Trophoblast cell (in vitro differentiated cells and primary cell): ENCODE results near the gene MRPL42. TPM values are rescaled to one million over a fixed set of nuclear protein-coding genes. Genes with fewer than 3 reads are reported as not detected.
A peak's percentile ranks its signal among the peaks of the same experiment; 100 is the strongest.

Experiments
- DNase-seq, 2 donors: peaks; one replicate each; pipeline ENCODE4 v3.0.0-alpha.2; 2016
- H2AFZ ChIP-seq: 2 replicates; pipeline ENCODE4 v1.6.1; 2013; ENCODE audit warnings: low read length, moderate library complexity, mild to moderate bottlenecking; ENCODE audit not compliant: insufficient read depth, poor library complexity
- H2AK5ac ChIP-seq: 2 replicates; pipeline ENCODE4 v1.6.1; 2013; ENCODE audit warnings: mild to moderate bottlenecking, low read length
- H2BK120ac ChIP-seq: 2 replicates; pipeline ENCODE4 v1.6.1; 2013; ENCODE audit warnings: low read length, mild to moderate bottlenecking, moderate library complexity; ENCODE audit not compliant: insufficient read depth, poor library complexity
- H2BK12ac ChIP-seq: 2 replicates; pipeline ENCODE4 v1.6.1; 2013; ENCODE audit warnings: mild to moderate bottlenecking, low read length, moderate library complexity
- H2BK5ac ChIP-seq: 2 replicates; pipeline ENCODE4 v1.6.1; 2013; ENCODE audit warnings: low read length, low read depth, moderate library complexity, mild to moderate bottlenecking; ENCODE audit not compliant: poor library complexity
- H3K14ac ChIP-seq: 2 replicates; pipeline ENCODE4 v1.6.1; 2013; ENCODE audit warnings: mild to moderate bottlenecking, low read length
- H3K18ac ChIP-seq: 2 replicates; pipeline ENCODE4 v1.6.1; 2013; ENCODE audit warnings: mild to moderate bottlenecking, low read length
- H3K23ac ChIP-seq: 2 replicates; pipeline ENCODE4 v1.6.1; 2013; ENCODE audit warnings: low read length
- H3K27ac ChIP-seq: 2 replicates; pipeline ENCODE4 v1.5.1; 2013; ENCODE audit warnings: low read depth, mild to moderate bottlenecking, inconsistent platforms, low read length, moderate library complexity
- H3K27me3 ChIP-seq: 2 replicates; pipeline ENCODE4 v1.6.1; 2013; ENCODE audit warnings: inconsistent platforms, mild to moderate bottlenecking, low read length, moderate library complexity; ENCODE audit not compliant: insufficient read depth
- H3K36me3 ChIP-seq, 2 experiments: 1 replicate in 1 of 2; 2 replicates in 1 of 2; pipeline ENCODE4 v1.6.1; 2013; ENCODE audit warnings: low read length in 2 of 2, mild to moderate bottlenecking in 2 of 2, moderate library complexity in 1 of 2; ENCODE audit not compliant: insufficient read depth in 2 of 2, control insufficient read depth in 1 of 2
- H3K4ac ChIP-seq: 2 replicates; pipeline ENCODE4 v1.6.1; 2013; ENCODE audit warnings: low read depth, mild to moderate bottlenecking, low read length, moderate library complexity
- H3K4me1 ChIP-seq, 2 experiments: 1 replicate in 1 of 2; 2 replicates in 1 of 2; pipeline ENCODE4 v1.6.1; 2013; ENCODE audit warnings: low read length in 2 of 2, mild to moderate bottlenecking in 2 of 2, moderate library complexity in 1 of 2; ENCODE audit not compliant: insufficient read depth in 2 of 2, control insufficient read depth in 1 of 2
- H3K4me2 ChIP-seq: 2 replicates; pipeline ENCODE4 v1.6.1; 2013; ENCODE audit warnings: inconsistent platforms, mild to moderate bottlenecking, low read length, moderate library complexity
- H3K4me3 ChIP-seq: 2 replicates; pipeline ENCODE4 v1.5.1; 2013; ENCODE audit warnings: mild to moderate bottlenecking, low read depth, low read length, inconsistent platforms
- H3K79me1 ChIP-seq: one replicate; pipeline ENCODE4 v1.6.1; 2013; ENCODE audit warnings: low read length
- H3K79me2 ChIP-seq: 2 replicates; pipeline ENCODE4 v1.6.1; 2013; ENCODE audit warnings: low read length, mild to moderate bottlenecking; ENCODE audit not compliant: control insufficient read depth, insufficient read depth, poor library complexity
- H3K9ac ChIP-seq: 2 replicates; pipeline ENCODE4 v1.6.1; 2013; ENCODE audit warnings: mild to moderate bottlenecking, low read length
- H3K9me3 ChIP-seq: 2 replicates; pipeline ENCODE4 v1.6.1; 2013; ENCODE audit warnings: low read depth, mild to moderate bottlenecking, control low read depth, inconsistent platforms, low read length; ENCODE audit not compliant: insufficient read depth
- H4K12ac ChIP-seq: 2 replicates; pipeline ENCODE4 v1.6.1; 2013; ENCODE audit warnings: low read depth, mild to moderate bottlenecking, low read length, moderate library complexity
- H4K8ac ChIP-seq: 2 replicates; pipeline ENCODE4 v1.6.1; 2013; ENCODE audit warnings: low read depth, mild to moderate bottlenecking, low read length, moderate library complexity
- H4K91ac ChIP-seq: one replicate; pipeline ENCODE4 v1.6.1; 2013; ENCODE audit warnings: low read depth, mild to moderate bottlenecking, low read length, moderate library complexity
- WGBS: extraction: QIAGEN DNeasy Blood & Tissue Kit; methylation state at CpG from one replicate; pipeline ENCODE4 v1.1.7; 2013; ENCODE audit warnings: missing lambda C conversion rate; ENCODE audit not compliant: insufficient read length, insufficient coverage; ENCODE audit errors: extremely low coverage; 5-methylcytosine and 5-hydroxymethylcytosine counted together
- polyA plus RNA-seq: library from polyadenylated mRNA; stranded (reverse); fragments of 200-250 nt; gene quantifications from 2 replicates; pipeline ENCODE4 v1.2.3, GENCODE V29; 2013

The MRPL42 gene
- polyA plus RNA-seq, result 63.3 and 64.3 TPM in 2 replicates

DNA sequence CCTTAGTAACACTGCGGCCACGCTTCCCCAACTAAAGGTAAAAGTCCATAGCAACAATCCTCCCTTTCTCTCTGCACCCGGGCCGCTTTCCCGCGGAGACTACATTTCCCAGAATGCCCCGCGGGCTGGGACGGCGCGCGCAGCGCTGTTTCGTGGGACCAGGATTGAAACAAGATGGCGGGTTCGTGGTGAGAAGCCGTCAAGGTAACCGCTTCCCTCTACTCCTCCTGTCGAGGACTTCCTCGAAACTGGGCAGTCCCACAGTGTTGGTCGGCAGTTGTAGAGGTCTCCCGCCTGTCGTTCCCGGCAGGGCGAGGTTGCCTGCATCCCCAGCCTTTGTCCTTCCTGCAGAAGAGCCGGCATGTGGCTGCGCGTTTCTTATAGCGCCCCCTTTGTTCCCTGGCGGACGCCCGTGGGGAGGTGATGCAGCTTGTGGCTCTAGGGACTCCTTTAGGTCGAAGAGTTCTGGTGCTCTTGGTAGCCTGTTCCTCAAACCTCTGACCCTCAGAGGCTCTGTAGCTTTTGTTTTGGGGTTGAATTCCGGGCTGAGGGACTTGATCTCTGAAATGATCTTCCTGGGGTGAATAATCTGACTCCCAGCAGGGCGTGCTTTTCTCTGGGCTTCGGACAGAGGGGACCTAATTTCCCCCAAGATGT, at the start of gene MRPL42:
Gene MRPL42 (plus strand): TSS at position 164 of the 657 bp plus-strand sequence. CDS start 1,772 bp downstream, outside the sequence.
- H3K4ac ChIP-seq, result peak within 1 kb of the TSS; percentile 94
- no peaks in the 10 kb centered on the region for H3K9me3 ChIP-seq
- H3K79me1 ChIP-seq, result peaks cover 6% of the 10 kb centered on the region
- peak; percentile 90 to 98 for DNase-seq
- H2AK5ac ChIP-seq, result peak within 1 kb of the TSS; percentile 64
- H2BK5ac ChIP-seq, result peak within 1 kb of the TSS; percentile 94
- peak within 1 kb of the TSS; percentile 73 for H2BK12ac ChIP-seq
- H3K23ac ChIP-seq, result no peak within 1 kb of the TSS
- peak within 1 kb of the TSS; percentile 98 for H2BK120ac ChIP-seq
- H3K27me3 ChIP-seq, result no peaks in the 10 kb centered on the region
- H4K91ac ChIP-seq, result peak within 1 kb of the TSS; percentile 96
- WGBS, result no CpG with 5 or more reads among the region's 36 CpGs
- peaks cover 4 to 8% of the 10 kb centered on the region in 2 experiments for H3K36me3 ChIP-seq
- H3K4me2 ChIP-seq, result peak within 1 kb of the TSS; percentile 63
- peak within 1 kb of the TSS; percentile 100 for H4K8ac ChIP-seq
- H3K9ac ChIP-seq, result peak within 1 kb of the TSS; percentile 90
- peak within 1 kb of the TSS; percentile 95 for H3K4me3 ChIP-seq
- peak within 1 kb of the TSS; percentile 100 for H3K18ac ChIP-seq
- H3K4me1 ChIP-seq, result no peaks in the 10 kb centered on the region
- H3K14ac ChIP-seq, result peak within 1 kb of the TSS; percentile 100
- peak within 1 kb of the TSS; percentile 87 for H3K27ac ChIP-seq
- H3K79me2 ChIP-seq, result peaks cover 6% of the 10 kb centered on the region
- H2AFZ ChIP-seq, result peak within 1 kb of the TSS; percentile 100
- peak within 1 kb of the TSS; percentile 100 for H4K12ac ChIP-seq

- H3K4me3 ChIP-seq, result no peak overlapping the region
- H2AFZ ChIP-seq, result no peak overlapping the region
- H3K4me1 ChIP-seq, result peaks cover 0 to 4% of the 10 kb centered on the region in 2 experiments
- no peak overlapping the region for H3K23ac ChIP-seq
- no peak overlapping the region for H3K14ac ChIP-seq
- H3K18ac ChIP-seq, result no peak overlapping the region
- no peak overlapping the region for H2BK120ac ChIP-seq
- no CpG with 5 or more reads among the region's 4 CpGs for WGBS
- no peak overlapping the region for H3K4me2 ChIP-seq
- H2BK12ac ChIP-seq, result no peak overlapping the region
- H4K12ac ChIP-seq, result no peak overlapping the region
- H3K36me3 ChIP-seq, result no peaks in the 10 kb centered on the region
- no peak overlapping the region for H2BK5ac ChIP-seq
- no peak for DNase-seq
- H2AK5ac ChIP-seq, result no peak overlapping the region
- H3K27me3 ChIP-seq, result no peaks in the 10 kb centered on the region
- peaks cover 4% of the 10 kb centered on the region for H3K79me2 ChIP-seq
- no peaks in the 10 kb centered on the region for H3K9me3 ChIP-seq
- H3K4ac ChIP-seq, result peak overlapping the region; percentile 98
- H3K27ac ChIP-seq, result no peak overlapping the region
- H3K79me1 ChIP-seq, result no peaks in the 10 kb centered on the region
- H4K91ac ChIP-seq, result no peak overlapping the region
- no peak overlapping the region for H4K8ac ChIP-seq
- no peak overlapping the region for H3K9ac ChIP-seq
These were observed 49.3 kb upstream of the MRPL42 start for GRCh38 chr12:93417967-93418480.

- Histone ChIP-seq H4K91ac (no peak overlapping the region), H4K12ac (no peak overlapping the region), H3K27me3 (no peaks in the 10 kb centered on the region), H3K36me3 (no peaks in the 10 kb centered on the region), H3K27ac (no peak overlapping the region), H4K8ac (no peak overlapping the region), H2BK5ac (no peak overlapping the region), H3K18ac (no peak overlapping the region), H3K4ac (no peak overlapping the region), H3K79me2 (peaks cover 4% of the 10 kb centered on the region), H2BK12ac (no peak overlapping the region), H3K9me3 (no peaks in the 10 kb centered on the region), H3K4me3 (no peak overlapping the region), H3K9ac (no peak overlapping the region), H3K14ac (no peak overlapping the region), H2AK5ac (no peak overlapping the region), H2BK120ac (no peak overlapping the region), H3K4me1 (no peaks in the 10 kb centered on the region), H3K79me1 (no peaks in the 10 kb centered on the region), H2AFZ (no peak overlapping the region), H3K23ac (no peak overlapping the region), H3K4me2 (no peak overlapping the region)
- peak in 1 of 2 donors; percentile 75 for DNase-seq
- no CpG with 5 or more reads among the region's 1 CpG for WGBS
These were observed 47.8 kb upstream of the MRPL42 start for GRCh38 chr12:93419388-93420034.

GRCh38 chr12:93422050-93422449, 45.3 kb upstream of the MRPL42 start:
- Histone ChIP-seq H3K14ac (no peak overlapping the region), H3K4me3 (no peak overlapping the region), H3K9me3 (no peaks in the 10 kb centered on the region), H3K79me1 (no peaks in the 10 kb centered on the region), H4K12ac (no peak overlapping the region), H3K18ac (no peak overlapping the region), H3K27me3 (no peaks in the 10 kb centered on the region), H3K4me2 (no peak overlapping the region), H2BK5ac (no peak overlapping the region), H3K4me1 (no peaks in the 10 kb centered on the region), H4K8ac (no peak overlapping the region), H2BK12ac (no peak overlapping the region), H3K27ac (no peak overlapping the region), H3K23ac (no peak overlapping the region), H3K79me2 (peaks cover 9% of the 10 kb centered on the region), H2AK5ac (no peak overlapping the region), H2AFZ (no peak overlapping the region), H3K36me3 (no peaks in the 10 kb centered on the region), H4K91ac (no peak overlapping the region), H3K4ac (no peak overlapping the region), H2BK120ac (no peak overlapping the region), H3K9ac (no peak overlapping the region)
- no peak for DNase-seq
- no CpG with 5 or more reads among the region's 2 CpGs for WGBS
